NCI-H2107 treated with DMSO at 0.1 percent for 48 hours (cell line): ENCODE results near the gene GCH1.
"Not testable (repeated sequence)": the region's sequence is repeated elsewhere in the genome, so short reads cannot be mapped to it uniquely, and the experiment has no call there.

Source experiments
- DNase-seq: peaks from one replicate; lab custom pipeline; 2025; ENCODE audit not compliant: unreplicated experiment; lab: John Stamatoyannopoulos, UW

Gene GCH1

GRCh38 chr14:54908973-54909372, 6.3 kb upstream of the GCH1 start:
- DNase-seq: not testable (repeated sequence)

GRCh38 chr14:54908190-54908589, 5.6 kb upstream of the GCH1 start:
- DNase-seq: no peak

DNA sequence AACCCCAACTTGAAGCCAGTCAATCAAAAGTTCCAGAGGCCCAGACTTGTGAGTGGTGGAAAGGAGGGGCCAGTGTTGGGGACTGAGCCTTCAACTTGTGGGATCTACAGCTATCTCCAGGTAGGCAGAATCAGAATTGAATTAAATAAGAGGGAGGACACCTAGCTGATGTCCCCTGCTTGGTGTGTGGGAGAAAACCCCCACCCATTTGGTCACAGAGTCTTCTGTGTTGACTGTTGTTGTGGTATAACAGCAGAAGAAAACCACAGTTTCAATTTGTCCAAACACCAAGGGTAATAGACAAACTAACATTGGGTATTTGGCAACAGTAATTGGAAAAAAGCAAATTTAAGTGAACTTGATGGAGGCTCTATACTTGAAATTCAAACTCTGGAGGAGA, 3.4 kb upstream of the GCH1 start:
- DNase-seq: no peak

GRCh38 chr14:54902143-54902520, 494 bp downstream of the GCH1 start:
- DNase-seq: peak; percentile 16

GRCh38 chr14:54901380-54902142, 1.1 kb downstream of the GCH1 start:
- DNase-seq: peak; percentile 31

- DNase-seq: no peak
Measured at GRCh38 chr14:54899573-54899972, 3.1 kb downstream of the GCH1 start.

- not testable (repeated sequence) for DNase-seq
Measured at GRCh38 chr14:54897809-54898555, 4.6 kb downstream of the GCH1 start.

- DNase-seq: no peak
Measured at GRCh38 chr14:54895683-54896082, 6.9 kb downstream of the GCH1 start.

DNA sequence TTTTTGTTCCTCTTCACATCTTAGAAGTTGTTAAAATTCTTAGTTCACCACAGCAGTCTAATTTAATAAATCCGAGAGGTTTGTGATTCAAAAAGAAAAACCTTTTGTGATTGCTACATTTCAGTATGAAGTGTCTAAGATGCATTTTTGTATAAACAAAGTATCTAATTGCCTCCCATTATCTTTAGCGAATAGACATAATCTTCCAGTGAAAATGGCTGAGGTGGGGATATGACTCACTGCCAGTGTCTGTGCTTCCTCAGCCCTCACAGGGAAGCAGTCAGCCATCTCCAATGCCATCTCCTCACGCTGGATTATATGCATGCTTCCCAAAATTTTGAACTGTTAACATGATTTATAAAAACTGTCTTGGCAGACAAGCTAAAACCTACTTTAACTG, 7.6 kb downstream of the GCH1 start:
- no peak for DNase-seq

GRCh38 chr14:54893151-54893760, 9.4 kb downstream of the GCH1 start:
- DNase-seq: peak; percentile 63

DNA sequence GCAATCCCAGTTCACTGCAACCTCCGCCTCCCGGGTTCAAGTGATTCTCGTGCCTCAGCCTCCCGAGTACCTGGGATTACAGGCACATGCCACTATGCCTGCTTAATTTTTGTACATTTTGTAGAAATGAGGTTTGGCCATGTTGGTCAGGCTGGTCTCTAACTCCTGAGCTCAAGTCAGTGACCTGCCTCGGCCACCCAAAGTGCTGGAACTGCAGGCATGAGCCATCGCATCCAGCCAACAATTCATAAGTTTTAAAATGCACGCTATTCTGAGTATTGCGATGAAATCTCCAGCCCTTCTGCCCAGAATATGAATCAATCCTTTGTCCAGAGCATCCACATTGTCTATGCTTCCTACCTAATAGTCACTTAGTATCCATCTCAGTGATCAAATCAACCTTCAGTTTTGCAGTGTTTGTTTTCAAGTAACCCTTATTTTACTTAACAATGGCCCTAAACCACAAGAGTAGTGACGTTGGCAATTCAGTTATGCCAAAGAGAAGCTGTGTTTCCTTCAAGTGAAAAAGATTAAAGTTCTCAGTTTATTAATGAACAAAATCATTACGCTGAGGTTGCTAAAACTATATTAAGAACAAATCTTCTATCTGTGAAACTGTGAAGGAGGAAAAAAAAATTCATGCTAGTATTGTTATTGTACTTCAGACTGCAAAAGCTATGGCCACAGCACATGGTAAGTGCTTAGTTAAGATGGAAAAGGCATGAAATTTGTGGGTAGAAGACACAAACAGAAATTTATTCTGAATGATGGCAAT, 11.0 kb downstream of the GCH1 start:
- no peak for DNase-seq

DNA sequence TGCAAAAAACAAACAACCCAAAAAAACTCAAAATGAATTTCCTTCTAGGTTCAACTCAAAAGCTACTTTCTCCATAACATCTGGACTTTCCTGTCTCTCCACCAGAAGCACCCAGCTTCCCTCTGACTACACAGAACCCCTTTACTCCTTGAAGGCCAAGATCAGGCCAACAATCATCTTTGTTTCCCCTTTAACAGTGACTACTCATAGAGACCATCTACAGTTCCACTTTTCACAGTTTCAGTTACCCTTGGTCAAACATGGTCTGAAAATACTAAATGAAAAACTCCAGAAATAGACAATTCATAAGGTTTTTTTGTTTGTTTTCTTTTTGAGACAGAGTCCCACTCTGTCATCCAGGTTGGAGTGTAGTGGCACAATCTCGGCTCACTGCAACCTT, 11.8 kb downstream of the GCH1 start:
- DNase-seq: no peak

- DNase-seq: no peak
Measured at GRCh38 chr14:54889919-54890318, 12.7 kb downstream of the GCH1 start.

- DNase-seq: no peak
Measured at GRCh38 chr14:54882521-54882920, 20.1 kb downstream of the GCH1 start.

DNA sequence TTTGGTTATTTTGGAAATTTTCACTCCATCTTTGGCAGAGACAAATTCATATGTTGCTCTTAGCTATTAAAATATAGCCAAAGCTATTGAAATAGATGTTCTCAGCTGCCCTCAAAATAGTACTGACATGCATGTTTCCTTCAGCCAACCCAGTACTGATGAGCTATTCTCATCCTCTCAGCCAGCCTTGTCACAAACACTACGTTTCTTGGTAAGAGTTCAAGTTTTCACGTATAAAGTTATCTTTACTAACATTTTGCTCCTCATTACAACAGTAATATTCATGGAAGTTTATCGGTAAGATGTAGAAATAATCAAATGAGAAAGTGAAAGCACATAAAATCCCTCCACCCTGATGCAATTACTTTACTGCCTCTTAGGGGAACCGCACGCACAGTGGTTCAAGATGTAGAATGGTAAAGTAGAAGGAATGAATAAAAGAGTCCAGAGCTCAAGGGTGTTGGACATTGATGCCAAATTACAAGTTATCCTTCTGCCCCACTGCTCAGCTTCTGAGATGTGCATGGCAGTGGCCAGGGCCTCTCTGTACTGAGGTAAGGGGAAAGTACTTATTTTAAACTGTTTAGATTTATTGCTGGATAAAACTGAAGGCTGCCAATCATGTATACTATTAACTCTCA, 20.7 kb downstream of the GCH1 start:
- DNase-seq: no peak

GRCh38 chr14:54881235-54881760, 21.3 kb downstream of the GCH1 start:
- no peak for DNase-seq

- DNase-seq: no peak
Measured at GRCh38 chr14:54877703-54878021, 25.0 kb downstream of the GCH1 start.

- DNase-seq: no peak
Measured at GRCh38 chr14:54877015-54877702, 25.5 kb downstream of the GCH1 start.

- DNase-seq: not testable (repeated sequence)
Measured at GRCh38 chr14:54875648-54876047, 27.0 kb downstream of the GCH1 start.
